NT2/D1 (cell line): Measurements from ENCODE around the gene WDR83.
"Not testable (repeated sequence)": the region's sequence is repeated elsewhere in the genome, so short reads cannot be mapped to it uniquely, and the experiment has no call there.

ENCODE experiments used
- DNase-seq: peaks from one replicate; pipeline ENCODE4 v3.0.0-alpha.2; 2011; ENCODE audit warnings: low read depth, low spot score
- H3K27me3 ChIP-seq: 2 replicates; pipeline ENCODE4 v1.6.0; 2011; ENCODE audit warnings: mild to moderate bottlenecking; ENCODE audit not compliant: insufficient read length, insufficient read depth
- H3K36me3 ChIP-seq: 2 replicates; pipeline ENCODE4 v1.6.1; 2011; ENCODE audit warnings: mild to moderate bottlenecking, low read length, mixed read lengths; ENCODE audit not compliant: insufficient read depth, insufficient read length
- H3K4me1 ChIP-seq: 2 replicates; pipeline ENCODE4 v1.5.1; 2011; ENCODE audit not compliant: insufficient read depth, insufficient read length
- H3K4me3 ChIP-seq: 2 replicates; pipeline ENCODE4 v1.5.1; 2011; ENCODE audit warnings: low read depth; ENCODE audit not compliant: insufficient read length
- H3K9ac ChIP-seq: 2 replicates; pipeline ENCODE4 v1.6.0; 2011; ENCODE audit warnings: low read depth; ENCODE audit not compliant: insufficient read length
- H3K9me3 ChIP-seq: 2 replicates; pipeline ENCODE4 v1.5.1; 2011; ENCODE audit warnings: mild to moderate bottlenecking, low read length; ENCODE audit not compliant: insufficient read depth
- SUZ12 ChIP-seq: IDR thresholded peaks from 2 replicates; pipeline ENCODE4 v1.6.1; 2011; ENCODE audit not compliant: insufficient read length, insufficient read depth; ENCODE audit errors: extremely low read depth
- YY1 ChIP-seq: IDR thresholded peaks from 2 replicates; pipeline ENCODE4 v1.6.1; 2011; ENCODE audit not compliant: insufficient read length, insufficient read depth
- ZNF274 ChIP-seq: IDR thresholded peaks from 2 replicates; pipeline ENCODE4 v1.6.1; 2011; ENCODE audit warnings: mild to moderate bottlenecking, low read depth, low read length

Gene WDR83

DNA sequence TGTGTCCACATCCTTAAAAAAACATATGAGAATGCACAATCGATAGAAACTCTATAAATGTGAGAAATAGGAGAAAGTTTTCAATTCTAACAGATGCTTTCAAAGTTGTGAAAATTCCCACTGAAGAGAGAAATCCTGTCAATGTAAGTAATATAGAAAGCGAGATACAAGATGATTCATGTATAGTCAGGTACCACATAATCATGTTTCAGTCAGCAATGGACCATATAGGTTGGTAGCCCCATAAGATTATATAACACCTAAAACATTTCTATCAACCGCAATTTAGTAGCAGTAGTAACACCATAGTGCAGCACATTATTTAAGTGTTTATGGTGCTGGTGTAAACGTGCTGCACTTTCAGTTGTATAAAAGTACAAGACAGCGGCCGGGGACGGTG is 37.4 kb upstream of the WDR83 start:
- Histone ChIP-seq H3K9me3 (peaks cover 65% of the 10 kb centered on the region), H3K27me3 (no peaks in the 10 kb centered on the region), H3K9ac (no peak overlapping the region), H3K36me3 (peaks cover 74% of the 10 kb centered on the region), H3K4me1 (no peaks in the 10 kb centered on the region), H3K4me3 (no peak overlapping the region)
- DNase-seq: no peak
- TF ChIP-seq ZNF274 (no peak), SUZ12 (no peak), YY1 (no peak)

DNA sequence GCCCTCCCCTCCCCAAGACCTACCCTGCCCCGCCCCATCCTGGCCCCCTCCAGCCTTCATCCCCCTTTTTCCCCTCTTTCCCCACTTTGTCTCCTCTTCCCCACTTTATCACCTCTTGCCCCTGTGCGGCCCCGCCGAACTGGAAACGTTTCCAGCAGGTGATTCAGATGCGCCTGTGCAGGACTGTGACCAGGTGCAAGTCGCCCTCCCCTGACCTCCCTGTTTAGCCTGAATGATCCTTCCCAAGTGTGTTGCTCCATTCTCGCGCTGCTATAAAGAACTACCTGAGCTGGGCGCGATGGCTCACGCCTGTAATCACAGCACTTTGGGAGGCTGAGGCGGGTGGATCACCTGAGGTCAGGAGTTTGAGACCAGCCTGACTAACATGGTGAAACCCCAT is 30.0 kb upstream of the WDR83 start:
- H3K9me3 ChIP-seq: no peaks in the 10 kb centered on the region
- no peak overlapping the region for H3K4me3 ChIP-seq
- H3K9ac ChIP-seq: no peak overlapping the region
- peaks cover 2% of the 10 kb centered on the region for H3K4me1 ChIP-seq
- DNase-seq: no peak
- H3K36me3 ChIP-seq: peaks cover 10% of the 10 kb centered on the region
- no peaks in the 10 kb centered on the region for H3K27me3 ChIP-seq
- TF ChIP-seq YY1 (no peak), ZNF274 (no peak), SUZ12 (no peak)

DNA sequence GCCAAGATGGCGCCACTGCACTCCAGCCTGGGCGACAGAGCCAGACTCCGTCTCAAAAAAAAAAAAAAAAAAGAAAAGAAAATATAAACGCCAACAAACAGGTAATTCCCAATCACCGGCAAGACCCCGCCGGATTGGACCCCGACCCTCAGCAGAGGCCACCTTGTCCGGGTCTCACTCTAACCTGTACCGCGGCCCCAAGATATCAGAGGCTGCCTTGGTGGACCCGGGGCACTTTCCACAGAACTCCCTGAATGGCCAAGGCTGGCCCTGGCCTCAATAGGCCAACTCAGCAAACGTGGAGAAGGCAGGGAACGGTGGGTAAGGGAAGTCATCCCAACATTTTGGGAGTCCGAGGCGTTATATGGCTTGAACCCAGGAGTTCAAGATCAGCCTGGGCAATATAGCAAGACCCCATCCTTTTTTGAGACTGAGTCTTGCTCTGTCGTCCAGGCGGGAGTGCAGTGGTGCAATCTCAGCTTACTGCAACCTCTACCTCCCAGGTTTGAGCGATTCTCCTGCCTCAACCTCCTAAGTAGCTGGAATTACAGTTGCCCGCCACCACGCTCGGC is 27.9 kb upstream of the WDR83 start:
- Histone ChIP-seq H3K9me3 (no peaks in the 10 kb centered on the region), H3K4me1 (peaks cover 2% of the 10 kb centered on the region), H3K4me3 (no peak overlapping the region), H3K36me3 (peaks cover 3% of the 10 kb centered on the region), H3K9ac (no peak overlapping the region), H3K27me3 (no peaks in the 10 kb centered on the region)
- no peak for DNase-seq
- no peak for TF ChIP-seq ZNF274
- no peak for TF ChIP-seq SUZ12
- TF ChIP-seq YY1: no peak

DNA sequence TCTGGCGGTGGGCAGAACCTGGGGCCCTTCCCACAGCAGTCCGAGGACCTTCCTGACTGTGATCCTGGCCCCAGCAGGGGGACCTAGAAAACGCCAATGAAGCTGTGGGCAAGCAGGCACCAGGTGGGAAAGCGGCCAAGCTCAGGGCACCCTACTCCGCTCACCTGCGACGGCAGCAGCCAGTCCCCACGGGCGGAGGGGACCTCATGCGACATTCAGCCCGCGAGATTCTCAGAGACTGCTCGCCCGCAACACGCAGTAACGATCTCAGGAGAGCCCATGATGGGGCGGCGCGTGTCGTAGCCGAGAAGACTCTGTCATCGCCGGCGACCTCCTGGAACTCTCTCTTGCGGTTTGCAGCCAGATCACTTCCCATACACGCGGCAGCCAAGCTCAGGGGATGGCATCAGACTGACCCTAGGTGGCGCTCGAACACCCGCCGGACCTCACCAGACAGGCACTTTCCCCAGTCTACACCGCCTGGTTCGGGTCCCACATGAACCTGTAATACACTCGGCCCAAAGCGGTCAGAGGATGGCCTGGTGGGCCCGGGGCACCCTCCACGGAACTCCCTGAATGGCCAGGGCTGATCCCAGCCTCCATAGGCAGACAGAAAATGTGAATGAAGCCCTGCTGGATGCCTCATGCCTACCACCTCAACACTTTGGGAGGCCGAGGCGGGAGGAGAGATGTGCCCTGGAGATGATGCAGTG is 26.6 kb upstream of the WDR83 start:
- H3K9ac ChIP-seq: peak overlapping the region; percentile 74
- DNase-seq: peak; percentile 81

DNA sequence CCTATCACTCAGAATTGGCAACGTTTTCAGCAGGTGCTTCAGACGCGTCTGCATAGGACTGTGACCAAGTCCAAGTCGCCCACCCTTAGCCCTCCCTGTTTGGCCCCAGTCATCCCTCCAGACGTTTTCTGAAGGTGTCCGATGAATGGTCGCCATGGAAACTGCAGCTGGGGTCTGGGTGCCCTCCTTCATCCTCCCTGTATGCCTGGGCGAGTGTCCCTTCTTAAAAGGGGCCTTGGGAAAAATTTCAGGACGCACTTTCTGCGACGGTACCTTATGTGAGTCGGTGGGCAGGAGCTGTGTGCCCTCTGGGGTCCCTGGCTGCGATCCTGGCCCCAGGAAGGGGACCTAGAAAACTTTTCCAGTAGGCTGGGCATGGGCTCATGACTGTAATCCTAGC is 25.2 kb upstream of the WDR83 start:
- Histone ChIP-seq H3K27me3 (no peaks in the 10 kb centered on the region), H3K4me1 (peaks cover 2% of the 10 kb centered on the region), H3K4me3 (no peak overlapping the region), H3K9ac (no peak overlapping the region), H3K9me3 (no peaks in the 10 kb centered on the region), H3K36me3 (peaks cover 12% of the 10 kb centered on the region)
- TF ChIP-seq YY1 (no peak), SUZ12 (no peak), ZNF274 (no peak)
- DNase-seq: no peak

More for the DNA sequence above, 26.6 kb upstream of the WDR83 start:
- H3K27me3 ChIP-seq: no peaks in the 10 kb centered on the region
- H3K4me3 ChIP-seq: peak overlapping the region; percentile 29
- TF ChIP-seq YY1 (no peak), ZNF274 (no peak), SUZ12 (no peak)
- H3K9me3 ChIP-seq: no peaks in the 10 kb centered on the region
- peaks cover 10% of the 10 kb centered on the region for H3K36me3 ChIP-seq
- peaks cover 2% of the 10 kb centered on the region for H3K4me1 ChIP-seq

GRCh38 chr19:12642506-12642905 is 24.1 kb upstream of the WDR83 start:
- TF ChIP-seq YY1 (no peak), SUZ12 (no peak), ZNF274 (no peak)
- no peak overlapping the region for H3K4me3 ChIP-seq
- H3K4me1 ChIP-seq: no peaks in the 10 kb centered on the region
- peaks cover 21% of the 10 kb centered on the region for H3K36me3 ChIP-seq
- no peak for DNase-seq
- no peak overlapping the region for H3K9ac ChIP-seq
- H3K27me3 ChIP-seq: no peaks in the 10 kb centered on the region
- no peaks in the 10 kb centered on the region for H3K9me3 ChIP-seq

DNA sequence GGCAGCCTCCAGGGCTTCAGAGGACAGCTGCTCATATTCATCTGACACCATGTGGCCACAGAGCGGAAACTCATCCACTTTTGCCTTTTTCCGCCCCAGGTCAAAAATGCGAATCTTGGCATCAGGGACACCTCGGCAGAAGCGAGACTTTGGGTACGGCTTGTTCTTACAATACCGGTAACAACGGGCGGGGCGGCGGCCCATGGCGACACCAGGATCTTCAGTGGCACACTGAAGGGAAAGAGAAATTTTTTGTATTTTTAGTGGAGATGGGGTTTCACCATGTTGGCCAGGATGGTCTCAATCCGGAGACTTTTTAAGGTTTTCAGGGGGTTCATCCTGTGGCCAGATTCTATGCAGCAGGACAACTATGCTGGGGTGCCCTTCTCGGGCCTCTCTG is 22.9 kb upstream of the WDR83 start:
- H3K4me3 ChIP-seq, H3K4me1 ChIP-seq, H3K27me3 ChIP-seq, H3K9ac ChIP-seq, DNase-seq, H3K9me3 ChIP-seq: not testable (repeated sequence)
- peaks cover 25% of the 10 kb centered on the region for H3K36me3 ChIP-seq
